Stimulated activated CD4-positive, alpha-beta T cell treated with anti-CD3 and anti-CD28 coated beads, Interleukin-1b, Interleukin-23, amount 100 ng/mL, for 4 hours (primary cell): ENCODE measurements around the gene DHX8.

Experiments used
- DNase-seq, 2 donors: peaks; one replicate each; pipeline ENCODE4 v3.0.0-alpha.2; 2020; ENCODE audit warnings: low read depth in 2 of 2

DHX8 gene

GRCh38 chr17:43574348-43574747, 90.6 kb downstream of the DHX8 start:
- no peak for DNase-seq

DNA sequence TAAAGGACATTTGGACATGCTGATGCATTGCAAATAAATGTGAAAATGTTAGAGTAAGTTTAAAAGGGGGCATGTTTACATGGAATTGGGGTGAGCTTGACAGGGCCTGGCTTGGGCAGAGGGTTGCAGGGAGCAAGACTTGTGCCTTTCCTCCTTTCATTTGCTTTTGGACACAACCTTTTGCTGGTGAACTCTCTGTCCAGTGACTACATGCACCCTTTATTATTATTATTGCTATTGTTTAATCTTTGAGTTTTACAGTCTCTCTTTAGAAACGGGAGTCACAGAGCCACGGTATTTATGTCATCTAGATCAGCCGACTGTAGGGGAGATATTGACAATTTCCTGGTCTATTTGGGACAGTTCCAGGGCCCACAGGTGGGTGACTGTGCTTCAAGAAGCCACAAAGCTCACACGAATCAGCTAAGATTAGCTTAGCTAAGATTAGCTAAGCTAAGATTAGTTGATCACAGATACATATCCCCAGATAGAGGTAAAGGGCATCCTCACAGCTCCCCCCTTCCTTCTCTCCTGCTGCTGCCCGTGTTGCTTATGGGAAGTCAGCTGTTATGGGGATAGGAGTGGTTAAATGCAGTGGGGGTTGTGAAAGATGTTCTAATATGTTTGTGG, 91.2 kb downstream of the DHX8 start:
- DNase-seq, result no peak
